ENCODE data around the gene RSBN1L.

The RSBN1L gene

DNA sequence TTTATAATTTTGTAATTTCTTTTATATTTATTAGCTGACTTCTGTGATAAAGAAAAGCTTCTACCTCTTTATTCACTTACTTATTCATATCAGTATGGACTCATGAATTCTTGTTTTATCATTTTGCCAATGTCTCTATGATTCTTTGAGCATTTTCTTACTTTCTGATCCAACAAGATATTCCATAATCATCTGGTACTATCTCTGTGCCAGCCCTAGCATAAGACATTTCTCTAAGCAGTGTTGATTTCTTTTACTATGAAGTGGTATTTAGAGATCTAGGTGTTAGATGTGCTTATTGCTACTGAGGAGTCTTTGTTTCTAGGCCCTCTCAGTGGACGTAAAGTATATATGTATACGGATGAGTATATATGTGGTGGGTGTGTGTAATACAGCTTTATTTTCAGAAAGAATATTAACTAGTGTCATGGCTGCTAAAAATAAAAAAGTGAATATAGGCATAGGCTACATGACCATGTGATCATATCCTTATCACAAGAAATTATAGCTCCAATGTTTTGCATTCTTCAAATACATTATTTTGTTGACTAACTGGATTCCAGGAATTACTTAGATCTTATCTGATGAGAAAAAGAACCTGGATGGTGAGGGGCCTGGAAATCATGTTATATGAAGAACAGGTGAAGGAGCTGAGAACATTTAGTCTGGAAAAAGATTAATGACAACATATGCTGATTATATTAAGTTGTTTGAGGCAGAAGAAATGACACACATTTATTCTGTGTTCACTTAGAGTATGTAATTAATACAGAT, 115.4 kb downstream of the RSBN1L start:
- no peak for DNase-seq

- DNase-seq, result no peak
These were observed 116.0 kb downstream of the RSBN1L start for GRCh38 chr7:77812290-77812685.

- DNase-seq, result no peak
These were observed 116.9 kb downstream of the RSBN1L start for GRCh38 chr7:77813180-77813579.

DNA sequence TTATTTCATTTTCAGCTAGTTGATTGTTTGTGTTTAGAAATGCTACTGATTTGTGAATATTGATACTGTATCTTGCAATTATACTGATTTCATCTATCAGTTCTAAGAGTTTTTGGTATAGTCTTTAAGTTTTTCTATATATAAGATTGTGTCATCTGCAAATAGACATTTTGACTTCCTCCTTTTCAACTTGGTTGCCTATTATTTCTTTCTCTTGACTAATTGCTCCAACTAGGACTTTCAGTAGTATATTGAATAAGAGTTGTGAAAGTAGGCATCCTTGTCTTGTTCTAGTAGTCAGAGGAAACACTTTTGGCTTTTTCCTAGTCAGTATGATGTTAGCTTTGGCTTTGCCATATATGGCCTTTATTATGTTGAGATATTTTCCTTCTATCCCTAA, 122.8 kb downstream of the RSBN1L start:
- no peak for DNase-seq

- DNase-seq, result no peak
These were observed 124.7 kb downstream of the RSBN1L start for GRCh38 chr7:77820967-77821366.

DNA sequence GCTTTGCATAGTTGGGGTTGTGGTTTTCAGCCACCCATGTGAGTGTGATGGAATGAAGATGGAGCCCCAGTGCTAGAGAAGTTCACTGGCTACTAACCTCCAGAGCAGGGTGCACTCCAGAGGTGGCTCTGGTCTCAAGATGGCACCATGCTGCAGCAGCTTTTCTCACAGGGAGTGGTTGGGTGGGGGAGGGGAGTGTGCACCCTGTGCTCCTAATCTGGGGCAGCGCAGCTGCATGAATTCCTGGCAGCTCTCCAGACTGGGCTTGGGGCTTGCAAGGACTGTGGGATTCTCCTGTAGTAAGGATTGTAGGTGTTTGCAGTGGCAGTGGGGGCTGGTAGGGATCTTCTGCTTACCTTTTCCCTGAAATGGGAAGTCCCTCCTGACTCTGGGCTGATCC, 126.0 kb downstream of the RSBN1L start:
- DNase-seq, result no peak

DNA sequence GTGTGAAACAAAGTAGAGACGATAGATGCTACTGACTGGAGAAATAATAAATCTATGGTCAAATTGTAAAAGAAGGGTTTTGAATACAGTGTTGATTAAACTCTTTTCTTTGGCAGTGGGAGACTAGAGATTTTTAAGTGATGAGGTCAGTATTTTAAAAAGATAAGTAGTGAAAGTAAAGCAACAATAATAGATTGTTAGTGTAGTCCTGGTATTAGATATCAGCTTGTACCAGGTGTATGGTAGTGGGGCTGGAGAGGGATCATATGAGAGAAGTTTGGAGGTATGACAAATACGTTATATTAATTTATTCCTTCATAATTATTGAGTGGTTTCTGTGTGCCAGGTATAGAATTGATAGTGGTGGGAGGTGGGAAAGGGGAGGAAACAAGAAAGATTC, 127.5 kb downstream of the RSBN1L start:
- no peak for DNase-seq

GRCh38 chr7:77824636-77825035, 128.4 kb downstream of the RSBN1L start:
- no peak for DNase-seq

- DNase-seq, result no peak
These were observed 128.9 kb downstream of the RSBN1L start for GRCh38 chr7:77825131-77825530.

GRCh38 chr7:77826300-77826699, 130.0 kb downstream of the RSBN1L start:
- no peak for DNase-seq

DNA sequence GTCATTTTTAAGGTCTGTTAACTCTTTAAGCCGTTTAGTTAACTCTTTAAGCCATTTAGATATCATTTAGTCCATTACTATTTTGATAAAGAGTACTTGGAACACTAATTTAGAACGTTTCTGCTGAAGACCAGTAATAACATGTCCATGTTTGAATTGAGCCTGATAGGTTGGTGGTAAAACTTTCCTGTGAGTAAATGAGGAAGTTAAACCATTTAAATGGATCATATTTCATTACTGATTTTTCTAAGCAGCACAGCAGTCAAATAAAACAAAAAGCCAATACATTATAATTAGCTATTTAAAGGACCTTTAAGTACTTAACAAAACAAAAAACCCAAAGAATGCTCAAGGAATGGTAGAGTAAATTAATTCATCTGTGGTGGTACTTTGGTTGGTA, 131.7 kb downstream of the RSBN1L start:
- no peak for DNase-seq

DNA sequence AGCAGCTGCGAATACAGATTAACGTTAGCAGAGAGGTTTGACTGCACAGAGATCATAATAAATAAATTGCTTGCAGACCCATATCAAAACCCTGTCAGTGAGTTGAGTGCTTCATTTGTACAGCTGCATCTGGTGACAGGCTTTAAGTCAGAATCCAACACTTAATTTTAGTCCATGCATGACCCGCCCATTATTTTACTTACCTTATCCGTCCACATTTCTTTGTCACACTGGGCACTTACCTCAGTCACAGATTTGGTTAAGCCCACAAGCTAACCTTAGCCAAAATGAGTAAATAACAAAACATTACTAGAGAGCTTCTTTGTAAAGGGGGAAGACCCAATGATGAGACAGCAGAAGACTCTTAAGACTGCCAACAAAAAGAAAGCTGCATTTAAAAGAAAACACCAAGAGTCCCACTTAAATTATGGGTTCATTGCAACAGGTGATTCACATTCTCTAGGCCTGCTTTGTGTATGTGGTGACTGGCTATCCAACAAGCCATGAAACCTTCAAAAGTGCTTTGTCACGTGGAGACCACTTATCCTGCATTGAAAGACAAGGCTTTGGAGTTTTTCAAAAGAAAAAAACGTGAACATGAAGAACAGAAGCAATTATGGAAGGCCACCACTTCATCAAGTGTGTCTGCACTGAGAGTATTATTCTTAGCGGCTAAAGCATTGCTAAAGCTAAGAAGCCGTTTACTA, 134.5 kb downstream of the RSBN1L start:
- no peak for DNase-seq

- no peak for DNase-seq
These were observed 135.2 kb downstream of the RSBN1L start for GRCh38 chr7:77831481-77831880.

- no peak for DNase-seq
These were observed 135.7 kb downstream of the RSBN1L start for GRCh38 chr7:77831953-77832352.

All from NCI-H2029 treated with DMSO at 0.1 percent for 48 hours (cell line).